Activated CD8-positive, alpha-beta memory T cell treated with anti-CD3 and anti-CD28 coated beads for 36 hours (primary cell): Measurements from ENCODE around the gene ALG10B. TPM values are rescaled to one million over a fixed set of nuclear protein-coding genes. Genes with fewer than 3 reads are reported as not detected.

Experiments used
- CTCF ChIA-PET: fragments of 350-600 bp; sonication (Branson Sonifier 250); formaldehyde crosslinking; loops from one replicate; lab custom pipeline; 2021; ENCODE audit warnings: antibody characterized with exemption; lab: Charles Lee
- POLR2A ChIA-PET: fragments of 350-600 bp; sonication (Branson Sonifier 250); formaldehyde crosslinking; loops from one replicate; lab custom pipeline; 2021; ENCODE audit warnings: antibody characterized with exemption; lab: Charles Lee
- total RNA-seq, 2 experiments: library from RNA; stranded (reverse); gene quantifications; one replicate each; pipeline ENCODE4 v1.2.3, GENCODE V29; 2021

The ALG10B gene
- total RNA-seq, 2 experiments from 2014 or later = 11.4 to 12.2 TPM

DNA sequence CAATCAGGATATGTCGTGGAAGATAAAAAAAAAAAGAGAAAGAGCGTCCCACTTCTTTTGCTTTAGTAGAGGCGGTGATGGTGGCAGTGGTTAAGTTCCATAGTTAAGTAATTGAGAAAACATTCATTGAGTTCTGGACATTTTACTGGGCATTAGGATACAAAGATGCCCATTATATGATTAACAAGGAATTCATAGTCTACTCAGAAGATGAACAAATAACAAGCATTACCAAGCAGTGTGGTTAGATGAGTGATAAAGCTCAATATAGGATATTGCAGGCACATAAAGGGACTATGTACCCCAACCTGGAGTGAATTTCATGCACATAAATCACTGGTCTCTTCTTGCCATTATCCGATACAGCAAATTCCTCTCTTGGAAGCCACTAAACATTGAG is 53.7 kb downstream of the ALG10B start:
- ChIA-PET CTCF (no interaction called here), POLR2A (no interaction called here)

- POLR2A ChIA-PET = no interaction called here
- CTCF ChIA-PET = no interaction called here
Observed at GRCh38 chr12:38373784-38374183, 57.2 kb downstream of the ALG10B start.

- ChIA-PET POLR2A (no interaction called here), CTCF (no interaction called here)
Observed at GRCh38 chr12:38374751-38375150, 58.2 kb downstream of the ALG10B start.
